GM13977 (cell line): ENCODE results near the gene ZNF578.
"Not testable (repeated sequence)": the region's sequence is repeated elsewhere in the genome, so short reads cannot be mapped to it uniquely, and the experiment has no call there.

Source experiments
- DNase-seq: peaks from one replicate; pipeline ENCODE4 v3.0.0; 2012; ENCODE audit warnings: low spot score
- in situ Hi-C: fragments of 300-500 bp; cut with MboI; formaldehyde crosslinking; loops from one replicate; pipeline ENCODE4 v1.12.0; 2022; ENCODE audit warnings: low sequenced_read_pairs, low pct_unique_long_range_greater_than_20kb, mixed read lengths, inconsistent platforms; ENCODE audit not compliant: unreplicated experiment
- TF ChIP-seq, protein P1 (sequence below): IDR thresholded peaks from 2 replicates; pipeline ENCODE4 v1.5.1; 2012; ENCODE audit warnings: mild to moderate bottlenecking, control low read depth; ENCODE audit not compliant: insufficient read depth; ENCODE audit errors: extremely low read depth, missing control alignments

The ZNF578 gene

GRCh38 chr19:52554216-52554971, 101.0 kb downstream of the ZNF578 start:
- DNase-seq = no peak
- TF ChIP-seq, protein P1, sequence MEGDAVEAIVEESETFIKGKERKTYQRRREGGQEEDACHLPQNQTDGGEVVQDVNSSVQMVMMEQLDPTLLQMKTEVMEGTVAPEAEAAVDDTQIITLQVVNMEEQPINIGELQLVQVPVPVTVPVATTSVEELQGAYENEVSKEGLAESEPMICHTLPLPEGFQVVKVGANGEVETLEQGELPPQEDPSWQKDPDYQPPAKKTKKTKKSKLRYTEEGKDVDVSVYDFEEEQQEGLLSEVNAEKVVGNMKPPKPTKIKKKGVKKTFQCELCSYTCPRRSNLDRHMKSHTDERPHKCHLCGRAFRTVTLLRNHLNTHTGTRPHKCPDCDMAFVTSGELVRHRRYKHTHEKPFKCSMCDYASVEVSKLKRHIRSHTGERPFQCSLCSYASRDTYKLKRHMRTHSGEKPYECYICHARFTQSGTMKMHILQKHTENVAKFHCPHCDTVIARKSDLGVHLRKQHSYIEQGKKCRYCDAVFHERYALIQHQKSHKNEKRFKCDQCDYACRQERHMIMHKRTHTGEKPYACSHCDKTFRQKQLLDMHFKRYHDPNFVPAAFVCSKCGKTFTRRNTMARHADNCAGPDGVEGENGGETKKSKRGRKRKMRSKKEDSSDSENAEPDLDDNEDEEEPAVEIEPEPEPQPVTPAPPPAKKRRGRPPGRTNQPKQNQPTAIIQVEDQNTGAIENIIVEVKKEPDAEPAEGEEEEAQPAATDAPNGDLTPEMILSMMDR = no peak
- in situ Hi-C loops = no loop called here

GRCh38 chr19:52557231-52557995, 104.1 kb downstream of the ZNF578 start:
- in situ Hi-C loops = no loop called here
- DNase-seq = no peak
- TF ChIP-seq, protein P1 = no peak

DNA sequence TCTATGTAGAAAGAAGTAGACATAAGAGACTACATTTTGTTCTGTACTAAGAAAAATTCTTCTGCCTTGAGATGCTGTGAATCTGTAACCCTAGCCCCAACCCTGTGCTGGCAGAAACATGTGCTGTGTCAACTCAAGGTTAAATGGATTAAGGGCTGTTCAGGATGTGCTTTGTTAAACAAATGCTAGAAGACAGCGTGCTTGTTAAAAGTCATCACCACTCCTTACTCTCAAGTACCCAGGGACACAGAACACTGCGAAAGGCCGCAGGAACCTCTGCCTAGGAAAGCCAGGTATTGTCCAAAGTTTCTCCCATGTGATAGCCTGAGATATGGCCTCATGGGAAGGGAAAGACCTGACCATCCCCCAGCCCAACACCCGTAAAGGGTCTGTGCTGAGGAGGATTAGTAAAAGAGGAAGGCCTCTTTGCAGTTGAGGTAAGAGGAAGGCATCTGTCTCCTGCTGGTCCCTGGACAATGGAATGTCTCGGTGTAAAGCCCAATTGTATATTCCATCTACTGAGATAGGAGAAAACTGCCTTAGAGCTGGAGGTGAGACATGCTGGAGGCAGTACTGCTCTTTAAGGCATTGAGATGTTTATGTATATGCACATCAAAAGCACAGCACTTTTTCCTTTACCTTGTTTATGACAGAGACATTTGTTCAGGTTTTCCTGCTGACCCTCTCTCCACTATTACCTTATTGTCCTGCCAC, 105.5 kb downstream of the ZNF578 start:
- in situ Hi-C loops, DNase-seq: not testable (repeated sequence)

DNA sequence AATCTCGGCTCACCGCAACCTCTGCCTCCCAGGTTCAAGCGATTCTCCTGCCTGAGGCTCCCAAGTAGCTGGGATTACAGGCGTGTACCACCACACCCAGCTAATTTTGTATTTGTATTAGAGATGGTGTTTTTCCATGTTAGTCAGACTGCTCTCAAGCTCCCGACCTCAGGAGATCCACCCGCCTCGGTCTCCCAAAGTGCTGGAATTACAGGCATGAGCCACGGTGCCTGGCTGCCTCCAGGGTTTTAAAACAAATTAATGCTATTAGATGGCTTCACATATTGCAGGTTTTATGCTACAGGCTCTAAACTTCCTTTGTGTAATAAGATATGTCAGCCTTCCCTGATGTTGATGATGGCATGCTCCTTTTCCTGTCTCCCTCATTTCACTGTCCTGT, 108.3 kb downstream of the ZNF578 start:
- in situ Hi-C loops, DNase-seq: not testable (repeated sequence)
